ENCODE results near the gene RHOF.
"Not testable (repeated sequence)": the region's sequence is repeated elsewhere in the genome, so short reads cannot be mapped to it uniquely, and the experiment has no call there.

RHOF gene

DNA sequence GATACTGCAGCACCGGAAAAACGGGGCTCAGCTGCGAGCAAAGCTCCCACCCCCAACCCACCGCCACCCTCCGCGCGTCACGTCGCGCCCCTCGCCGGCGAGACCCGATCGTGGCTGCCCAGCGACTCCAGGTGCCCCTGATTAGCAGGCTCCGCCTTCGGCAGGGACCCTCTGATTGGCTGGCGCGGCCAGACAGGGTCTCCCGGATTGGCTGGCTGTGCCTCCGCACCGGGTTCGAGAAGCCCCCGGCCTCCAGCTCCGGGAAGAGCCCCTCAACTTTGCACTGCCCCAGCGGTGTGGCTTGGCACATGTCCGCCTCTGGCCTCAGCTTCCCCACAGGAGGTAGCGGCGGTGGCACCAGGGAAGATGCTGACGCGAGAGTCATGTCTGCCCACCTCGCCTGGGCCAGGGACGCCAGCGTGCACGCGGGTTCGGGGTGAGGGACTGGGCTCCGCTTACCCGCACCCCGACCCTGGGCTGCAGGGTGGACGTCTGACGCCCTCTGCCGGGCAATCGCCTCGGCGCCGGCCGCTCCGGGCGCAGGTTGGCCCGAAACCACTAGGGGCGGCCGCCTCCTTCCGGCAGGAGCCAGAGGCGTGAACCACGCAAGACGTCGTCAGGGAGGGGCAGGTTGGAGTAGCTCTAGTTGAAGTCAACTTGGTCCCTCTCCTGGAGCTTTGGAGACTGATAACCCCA lies 498 bp upstream of the RHOF start:
- Histone ChIP-seq H3K27ac (ENCODE audit: low read length) (no peak overlapping the region), H3K9me3 (ENCODE audit: insufficient read depth, low read depth, low read length) (no peaks in the 10 kb centered on the region), H3K4me1 (ENCODE audit: insufficient read depth, low read length) (peaks cover 22% of the 10 kb centered on the region), H3K27me3 (ENCODE audit: insufficient read depth, low read length) (no peaks in the 10 kb centered on the region), H3K36me3 (ENCODE audit: insufficient read depth, low read depth, low read length) (peaks cover 28% of the 10 kb centered on the region), H3K4me3 (ENCODE audit: low read length) (peak overlapping the region; percentile 63), H3K9ac (ENCODE audit: low read depth, low read length) (peak overlapping the region; percentile 46; the same call in 1 of the 2 replicates)

DNA sequence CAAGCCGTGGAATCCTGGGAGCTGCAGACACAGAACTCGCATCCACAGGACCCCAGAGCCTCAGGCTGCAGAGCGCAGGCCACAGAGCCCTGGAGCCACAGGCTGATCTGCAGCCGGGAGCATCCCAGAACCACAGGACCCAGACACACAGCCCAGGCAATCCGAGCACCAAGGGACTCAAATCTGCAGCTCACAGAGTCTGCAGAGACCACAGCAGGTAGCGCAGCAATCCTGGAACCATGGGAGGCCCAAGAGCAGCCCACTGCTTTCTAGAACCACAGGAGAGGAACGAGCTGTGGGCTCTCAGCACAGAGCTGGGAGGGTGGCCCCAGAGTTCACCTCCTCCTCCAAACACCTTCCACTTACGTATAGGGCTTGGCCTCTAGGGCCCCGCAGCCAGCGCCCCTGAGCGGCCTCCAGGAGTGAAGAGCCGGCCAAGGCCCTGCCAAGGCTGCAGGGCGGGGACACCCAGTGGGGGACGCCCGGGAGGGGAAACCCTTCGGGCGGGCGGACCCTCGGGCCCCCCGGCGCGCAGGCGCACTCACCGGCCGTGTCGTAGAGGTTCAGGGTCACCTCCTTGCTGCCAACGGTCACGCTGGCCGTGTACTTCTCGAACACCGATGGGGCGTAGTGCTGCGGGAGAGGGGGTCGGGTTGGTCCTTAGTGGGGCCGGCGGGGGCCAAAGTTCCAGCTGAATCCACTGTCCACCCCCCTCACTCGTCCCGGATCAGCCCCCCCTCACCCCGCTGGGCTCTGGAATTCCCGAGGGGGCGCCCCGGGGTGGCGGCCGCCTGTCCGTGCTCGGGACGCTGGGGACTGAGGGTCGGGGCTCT lies 665 bp downstream of the RHOF start:
- Histone ChIP-seq H3K4me3 (ENCODE audit: low read length) (peak overlapping the region; percentile 63), H3K4me1 (ENCODE audit: insufficient read depth, low read length) (peaks cover 11% of the 10 kb centered on the region), H3K27ac (ENCODE audit: low read length) (no peak overlapping the region), H3K36me3 (ENCODE audit: insufficient read depth, low read depth, low read length) (peaks cover 17% of the 10 kb centered on the region), H3K27me3 (ENCODE audit: insufficient read depth, low read length) (no peaks in the 10 kb centered on the region), H3K9ac (ENCODE audit: low read depth, low read length) (peak overlapping the region; percentile 57; the same call in 1 of the 2 replicates), H3K9me3 (ENCODE audit: insufficient read depth, low read depth, low read length) (no peaks in the 10 kb centered on the region)

DNA sequence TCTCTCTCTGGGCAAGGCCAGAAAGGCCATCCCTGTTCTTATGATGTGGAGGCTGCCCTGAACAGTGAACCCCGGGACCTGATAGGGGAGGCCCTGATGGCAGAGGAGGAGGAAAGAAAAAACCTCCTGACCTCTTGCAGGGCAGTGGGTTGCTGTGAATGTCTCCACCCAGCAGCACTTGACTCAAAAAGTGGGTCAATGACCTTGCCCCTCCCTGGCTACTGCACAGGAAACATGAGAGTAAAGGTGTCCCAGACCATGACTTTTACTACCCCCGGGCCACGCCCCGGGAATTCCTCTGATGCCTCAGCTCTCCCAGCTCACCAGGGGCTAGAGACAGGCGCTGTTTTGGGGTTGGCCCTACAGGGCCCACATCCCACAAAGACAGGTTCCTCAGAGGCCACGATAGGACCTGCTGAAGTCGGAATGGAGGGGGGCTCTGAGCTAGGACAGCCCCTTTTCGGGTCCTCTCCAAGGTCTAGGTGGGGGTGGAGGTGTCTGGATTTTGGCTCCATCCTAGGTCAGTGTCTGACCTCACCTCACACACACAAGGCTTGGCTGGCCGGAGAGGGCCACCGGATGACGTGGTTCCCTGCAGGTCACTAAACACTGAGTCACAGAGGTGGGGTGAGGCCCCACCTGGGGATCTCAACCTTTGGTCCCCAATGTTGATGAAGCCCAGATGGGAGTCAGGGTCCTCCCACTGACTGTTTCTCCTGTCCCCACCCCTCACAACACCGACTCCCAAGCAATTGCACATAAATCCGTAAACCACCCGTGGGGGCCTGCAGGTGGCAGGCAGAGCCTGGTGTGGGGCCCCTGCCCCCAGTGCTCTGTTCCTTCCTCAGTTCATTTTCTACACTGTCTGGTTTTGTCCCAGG lies 1.6 kb downstream of the RHOF start:
- no peak overlapping the region for H3K27ac ChIP-seq (ENCODE audit: low read length)
- H3K9ac ChIP-seq (ENCODE audit: low read depth, low read length) = no peak overlapping the region
- peaks cover 5% of the 10 kb centered on the region; the same call in 1 of the 2 replicates for H3K4me1 ChIP-seq (ENCODE audit: insufficient read depth, low read length)
- H3K4me3 ChIP-seq (ENCODE audit: low read length) = peak overlapping the region; percentile 63; the same call in 1 of the 2 replicates
- H3K36me3 ChIP-seq (ENCODE audit: insufficient read depth, low read depth, low read length) = peaks cover 12% of the 10 kb centered on the region; the same call in 1 of the 2 replicates
- H3K9me3 ChIP-seq (ENCODE audit: insufficient read depth, low read depth, low read length) = no peaks in the 10 kb centered on the region
- no peaks in the 10 kb centered on the region for H3K27me3 ChIP-seq (ENCODE audit: insufficient read depth, low read length)

DNA sequence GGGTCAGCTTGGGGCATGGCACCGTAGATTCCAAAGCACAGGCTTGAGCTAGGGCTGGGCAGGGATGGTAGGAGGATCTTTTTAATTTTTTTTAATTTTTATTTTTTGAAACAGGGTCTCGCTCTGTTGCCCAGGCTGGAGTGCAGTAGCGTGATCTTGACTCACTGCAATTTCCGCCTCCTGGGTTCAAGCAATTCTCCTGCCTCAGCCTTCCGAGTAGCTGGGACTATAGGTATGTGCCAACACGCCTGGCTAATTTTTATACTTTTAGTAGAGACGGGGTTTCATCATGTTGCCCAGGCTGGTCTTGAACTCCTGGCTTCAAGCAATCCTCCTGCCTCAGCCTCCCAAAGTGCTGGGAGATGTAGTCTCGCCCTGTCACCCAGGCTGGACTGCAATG lies 2.7 kb downstream of the RHOF start:
- not testable (repeated sequence) for H3K36me3 ChIP-seq (ENCODE audit: insufficient read depth, low read depth, low read length); H3K4me3 ChIP-seq (ENCODE audit: low read length); H3K9me3 ChIP-seq (ENCODE audit: insufficient read depth, low read depth, low read length); H3K27ac ChIP-seq (ENCODE audit: low read length); H3K9ac ChIP-seq (ENCODE audit: low read depth, low read length); H3K4me1 ChIP-seq (ENCODE audit: insufficient read depth, low read length); H3K27me3 ChIP-seq (ENCODE audit: insufficient read depth, low read length)

DNA sequence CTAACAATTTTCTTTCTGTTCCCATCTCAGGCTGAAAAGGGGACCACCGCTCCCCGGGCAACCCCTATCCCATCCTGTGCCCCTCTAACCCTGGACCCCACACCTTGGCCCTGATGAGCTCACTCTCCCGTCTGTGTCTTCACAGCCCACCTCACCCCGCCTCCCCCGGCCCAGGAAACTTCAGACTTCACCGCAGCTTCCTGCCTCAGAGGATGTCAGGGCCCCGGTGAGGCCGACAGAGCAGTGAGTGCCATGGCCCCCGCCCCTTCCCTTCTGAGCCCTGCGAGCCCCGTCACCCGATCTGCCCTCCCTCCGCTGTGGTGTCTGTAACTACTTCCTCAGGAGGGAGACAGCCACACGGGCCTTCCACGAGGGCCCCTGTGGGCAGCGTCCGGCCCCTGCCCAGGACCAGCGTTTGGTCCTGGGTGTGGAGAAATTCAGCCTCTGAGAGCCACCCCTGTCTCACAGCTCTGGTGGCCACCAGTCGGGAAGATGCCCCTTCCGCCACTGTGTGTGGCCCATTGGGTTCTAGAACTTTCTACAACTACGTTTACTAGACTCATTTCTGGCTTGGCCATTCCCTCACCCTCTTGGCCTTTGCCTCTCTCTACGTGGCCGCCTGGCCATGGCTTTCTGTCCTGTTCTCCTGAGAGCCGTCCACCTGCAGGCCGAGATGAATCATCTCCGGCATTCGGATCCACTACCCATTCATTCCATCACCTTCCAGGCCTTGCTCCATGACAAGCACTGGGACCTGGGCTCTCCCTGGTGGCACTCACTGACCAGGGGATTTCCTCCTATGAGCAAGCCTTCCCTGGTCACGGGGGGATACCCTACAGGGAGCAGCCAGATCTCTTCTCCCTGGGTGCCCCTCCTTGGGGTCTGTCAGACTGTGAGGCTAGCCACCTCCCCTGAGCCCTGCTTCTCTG lies 3.4 kb downstream of the RHOF start:
- H3K27ac ChIP-seq (ENCODE audit: low read length) = no peak overlapping the region
- no peaks in the 10 kb centered on the region; the same call in none of the 2 replicates for H3K36me3 ChIP-seq (ENCODE audit: insufficient read depth, low read depth, low read length)
- no peak overlapping the region for H3K9ac ChIP-seq (ENCODE audit: low read depth, low read length)
- no peaks in the 10 kb centered on the region for H3K9me3 ChIP-seq (ENCODE audit: insufficient read depth, low read depth, low read length)
- peaks cover 5% of the 10 kb centered on the region; the same call in 1 of the 2 replicates for H3K4me1 ChIP-seq (ENCODE audit: insufficient read depth, low read length)
- no peak overlapping the region for H3K4me3 ChIP-seq (ENCODE audit: low read length)
- H3K27me3 ChIP-seq (ENCODE audit: insufficient read depth, low read length) = no peaks in the 10 kb centered on the region

GRCh38 chr12:121789233-121789781 lies 4.2 kb downstream of the RHOF start:
- Histone ChIP-seq H3K9ac (ENCODE audit: low read depth, low read length) (no peak overlapping the region), H3K27me3 (ENCODE audit: insufficient read depth, low read length) (no peaks in the 10 kb centered on the region), H3K9me3 (ENCODE audit: insufficient read depth, low read depth, low read length) (no peaks in the 10 kb centered on the region), H3K36me3 (ENCODE audit: insufficient read depth, low read depth, low read length) (no peaks in the 10 kb centered on the region; the same call in 1 of the 2 replicates), H3K4me1 (ENCODE audit: insufficient read depth, low read length) (peaks cover 5% of the 10 kb centered on the region; the same call in 1 of the 2 replicates), H3K27ac (ENCODE audit: low read length) (no peak overlapping the region), H3K4me3 (ENCODE audit: low read length) (no peak overlapping the region)

GRCh38 chr12:121788176-121788818 lies 5.2 kb downstream of the RHOF start:
- H3K9ac ChIP-seq (ENCODE audit: low read depth, low read length) = no peak overlapping the region
- no peak overlapping the region for H3K27ac ChIP-seq (ENCODE audit: low read length)
- no peak overlapping the region for H3K4me3 ChIP-seq (ENCODE audit: low read length)
- peaks cover 5% of the 10 kb centered on the region; the same call in 1 of the 2 replicates for H3K4me1 ChIP-seq (ENCODE audit: insufficient read depth, low read length)
- H3K36me3 ChIP-seq (ENCODE audit: insufficient read depth, low read depth, low read length) = no peaks in the 10 kb centered on the region; the same call in 1 of the 2 replicates
- H3K9me3 ChIP-seq (ENCODE audit: insufficient read depth, low read depth, low read length) = no peaks in the 10 kb centered on the region
- no peaks in the 10 kb centered on the region for H3K27me3 ChIP-seq (ENCODE audit: insufficient read depth, low read length)

DNA sequence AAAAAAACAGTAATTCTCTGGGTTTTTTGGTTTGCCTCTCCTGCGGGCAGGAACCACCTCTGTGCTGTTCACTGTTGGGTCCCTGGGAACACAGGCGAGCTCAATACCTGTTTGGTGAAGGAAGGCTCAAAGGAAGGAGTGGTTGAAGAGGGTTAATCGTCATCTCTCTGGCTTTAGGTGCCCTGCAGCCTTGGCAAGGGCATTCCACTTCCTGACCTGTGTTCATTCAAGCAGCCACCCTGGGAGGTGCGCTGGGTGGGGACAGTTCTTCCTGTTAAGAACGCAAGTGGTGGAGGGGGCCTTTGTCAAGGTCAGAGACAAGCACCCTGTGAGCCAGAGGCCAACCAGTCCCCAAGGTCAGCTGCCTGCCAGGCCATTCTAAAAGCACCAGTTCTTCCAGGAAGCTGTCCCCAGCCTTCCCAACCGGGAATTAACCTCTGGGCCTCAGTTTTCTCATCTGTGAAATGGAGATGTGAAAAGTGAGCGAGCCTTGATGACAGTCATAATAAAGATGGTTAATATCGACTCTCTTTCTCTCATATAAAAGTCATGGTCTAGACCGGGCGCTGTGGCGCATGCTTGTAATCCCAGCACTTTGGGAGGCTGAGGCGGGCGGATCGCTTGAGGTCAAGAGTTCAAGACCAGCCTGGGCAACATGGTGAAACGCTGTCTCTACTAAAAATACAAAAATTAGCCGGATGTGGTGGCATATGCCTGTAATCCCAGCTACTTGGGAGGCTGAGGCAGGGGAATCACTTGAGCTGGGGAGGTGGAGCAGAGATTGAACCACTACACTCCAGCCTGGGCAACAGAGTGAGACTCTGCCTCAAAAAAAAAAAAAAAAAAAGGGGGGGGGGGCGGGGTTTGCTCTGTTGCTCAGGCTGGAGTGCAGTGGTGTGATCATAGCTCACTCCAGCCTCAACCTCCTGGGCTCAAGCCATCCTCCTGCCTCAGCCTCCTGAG lies 6.1 kb downstream of the RHOF start:
- H3K4me1 ChIP-seq (ENCODE audit: insufficient read depth, low read length) = no peaks in the 10 kb centered on the region
- H3K27me3 ChIP-seq (ENCODE audit: insufficient read depth, low read length) = no peaks in the 10 kb centered on the region
- no peak overlapping the region for H3K9ac ChIP-seq (ENCODE audit: low read depth, low read length)
- H3K4me3 ChIP-seq (ENCODE audit: low read length) = no peak overlapping the region
- no peaks in the 10 kb centered on the region; the same call in 1 of the 2 replicates for H3K36me3 ChIP-seq (ENCODE audit: insufficient read depth, low read depth, low read length)
- no peak overlapping the region for H3K27ac ChIP-seq (ENCODE audit: low read length)
- H3K9me3 ChIP-seq (ENCODE audit: insufficient read depth, low read depth, low read length) = no peaks in the 10 kb centered on the region

- Histone ChIP-seq H3K36me3 (ENCODE audit: insufficient read depth, low read depth, low read length) (no peaks in the 10 kb centered on the region; the same call in 1 of the 2 replicates), H3K4me3 (ENCODE audit: low read length) (no peak overlapping the region), H3K27ac (ENCODE audit: low read length) (no peak overlapping the region), H3K27me3 (ENCODE audit: insufficient read depth, low read length) (no peaks in the 10 kb centered on the region), H3K9ac (ENCODE audit: low read depth, low read length) (no peak overlapping the region), H3K9me3 (ENCODE audit: insufficient read depth, low read depth, low read length) (no peaks in the 10 kb centered on the region), H3K4me1 (ENCODE audit: insufficient read depth, low read length) (peaks cover 7% of the 10 kb centered on the region; the same call in 1 of the 2 replicates)
These were observed 7.1 kb downstream of the RHOF start for GRCh38 chr12:121786440-121786825.
